Epithelial cell of proximal tubule (primary cell): ENCODE results near the gene CNOT11. TPM values are rescaled to one million over a fixed set of nuclear protein-coding genes. Genes with fewer than 3 reads are reported as not detected.

ENCODE experiments used
- DNase-seq: peaks from one replicate; pipeline ENCODE4 v3.0.0-alpha.2; 2011; ENCODE audit warnings: low read depth
- H3K4me3 ChIP-seq: 2 replicates; pipeline ENCODE4 v1.5.1; 2011; ENCODE audit warnings: low read depth, mild to moderate bottlenecking, low read length
- CTCF ChIP-seq: conservative IDR thresholded peaks from 2 replicates; pipeline ENCODE4 v1.5.1; 2012; ENCODE audit warnings: low read depth, mild to moderate bottlenecking, low read length
- total RNA-seq: library from RNA; depleted of rRNA; stranded (reverse); fragments of >200 nt; gene quantifications from 2 replicates; pipeline ENCODE4 v1.2.3, GENCODE V29; 2015

The CNOT11 gene
- total RNA-seq, 1 donor from 2014 or later, result 65.6 TPM

GRCh38 chr2:101262142-101262541 lies 9.5 kb downstream of the CNOT11 start:
- no peak for DNase-seq
- H3K4me3 ChIP-seq, result no peak overlapping the region
- no peak for TF ChIP-seq CTCF

- no peak for DNase-seq
- no peak overlapping the region for H3K4me3 ChIP-seq
- no peak for TF ChIP-seq CTCF
Measured at GRCh38 chr2:101263377-101263800, 10.7 kb downstream of the CNOT11 start.

GRCh38 chr2:101264360-101264939 lies 11.8 kb downstream of the CNOT11 start:
- no peak for TF ChIP-seq CTCF
- no peak for DNase-seq

GRCh38 chr2:101265893-101266499 lies 13.3 kb downstream of the CNOT11 start:
- no peak for DNase-seq
- no peak overlapping the region for H3K4me3 ChIP-seq
- no peak for TF ChIP-seq CTCF

More at GRCh38 chr2:101264360-101264939, 11.8 kb downstream of the CNOT11 start:
- no peak overlapping the region for H3K4me3 ChIP-seq

GRCh38 chr2:101267671-101268656 lies 15.3 kb downstream of the CNOT11 start:
- no peak overlapping the region for H3K4me3 ChIP-seq
- DNase-seq, result no peak

More at GRCh38 chr2:101267671-101268656, 15.3 kb downstream of the CNOT11 start:
- no peak for TF ChIP-seq CTCF
